Ishikawa (cell line): ENCODE measurements around the gene CCSER1.

Experiments
- CEBPB ChIP-seq: IDR thresholded peaks from 2 replicates; pipeline ENCODE4 v1.6.1; 2012
- CREB1 ChIP-seq: IDR thresholded peaks from 2 replicates; pipeline ENCODE4 v1.6.1; 2012; ENCODE audit warnings: low read depth
- EGR1 ChIP-seq: IDR thresholded peaks from 2 replicates; pipeline ENCODE4 v1.6.1; 2012
- EP300 ChIP-seq: IDR thresholded peaks from 2 replicates; pipeline ENCODE4 v1.6.1; 2012; ENCODE audit warnings: borderline replicate concordance
- FOXM1 ChIP-seq: IDR thresholded peaks from 2 replicates; pipeline ENCODE4 v1.6.1; 2012; ENCODE audit warnings: low read depth, borderline replicate concordance
- MAX ChIP-seq: IDR thresholded peaks from 2 replicates; pipeline ENCODE4 v1.6.1; 2012
- NFIC ChIP-seq: IDR thresholded peaks from 2 replicates; pipeline ENCODE4 v1.6.1; 2012
- RAD21 ChIP-seq: IDR thresholded peaks from 2 replicates; pipeline ENCODE4 v1.6.1; 2012; ENCODE audit warnings: low read depth
- REST ChIP-seq: IDR thresholded peaks from 2 replicates; pipeline ENCODE4 v1.6.1; 2012; ENCODE audit warnings: low read depth, mild to moderate bottlenecking
- TAF1 ChIP-seq: IDR thresholded peaks from 2 replicates; pipeline ENCODE4 v1.6.1; 2012; ENCODE audit warnings: low read depth, mild to moderate bottlenecking
- TCF12 ChIP-seq: IDR thresholded peaks from 2 replicates; pipeline ENCODE4 v1.6.1; 2012; ENCODE audit warnings: low read depth
- TEAD4 ChIP-seq: IDR thresholded peaks from 2 replicates; pipeline ENCODE4 v1.6.1; 2012
- USF1 ChIP-seq: IDR thresholded peaks from 2 replicates; pipeline ENCODE4 v1.6.1; 2012
- YY1 ChIP-seq: IDR thresholded peaks from 2 replicates; pipeline ENCODE4 v1.6.1; 2012; ENCODE audit warnings: low read depth
- ZBTB7A ChIP-seq: IDR thresholded peaks from 2 replicates; pipeline ENCODE4 v1.6.1; 2012; ENCODE audit warnings: low read depth

The CCSER1 gene

GRCh38 chr4:91065117-91065516 lies 937.9 kb downstream of the CCSER1 start:
- TF ChIP-seq ZBTB7A (no peak), EP300 (no peak), CEBPB (peak; percentile 57; the same call in 1 of the 2 replicates), NFIC (no peak), RAD21 (no peak), TEAD4 (no peak), FOXM1 (no peak)

DNA sequence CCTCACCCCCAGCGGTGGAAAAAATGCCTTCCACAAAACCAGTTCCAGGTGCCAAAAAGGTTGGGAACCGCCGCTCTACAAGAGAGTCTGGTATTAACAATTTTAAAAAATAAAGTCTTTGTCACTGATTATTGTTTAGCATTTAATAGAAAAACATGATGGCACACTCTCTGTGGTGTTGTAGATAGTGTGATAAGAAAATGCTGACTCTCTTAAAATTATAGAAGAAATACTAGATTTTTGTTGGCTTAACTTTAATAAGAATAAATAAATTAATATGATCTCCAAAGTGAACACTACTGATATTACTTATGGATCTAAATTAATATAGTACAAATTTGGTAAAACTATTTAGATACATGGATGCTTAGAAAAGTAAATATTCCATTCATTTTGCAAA lies 943.5 kb downstream of the CCSER1 start:
- TF ChIP-seq CEBPB = no peak
- no peak for TF ChIP-seq YY1

GRCh38 chr4:91076147-91076546 lies 949.0 kb downstream of the CCSER1 start:
- no peak for TF ChIP-seq FOXM1
- TF ChIP-seq USF1 = no peak
- TF ChIP-seq RAD21 = no peak
- TF ChIP-seq REST = no peak
- TF ChIP-seq CREB1 = no peak
- no peak for TF ChIP-seq CEBPB
- no peak for TF ChIP-seq MAX
- TF ChIP-seq TCF12 = no peak
- no peak for TF ChIP-seq EGR1
- no peak for TF ChIP-seq TAF1
- TF ChIP-seq ZBTB7A = no peak
- no peak for TF ChIP-seq NFIC
- TF ChIP-seq TEAD4 = no peak

DNA sequence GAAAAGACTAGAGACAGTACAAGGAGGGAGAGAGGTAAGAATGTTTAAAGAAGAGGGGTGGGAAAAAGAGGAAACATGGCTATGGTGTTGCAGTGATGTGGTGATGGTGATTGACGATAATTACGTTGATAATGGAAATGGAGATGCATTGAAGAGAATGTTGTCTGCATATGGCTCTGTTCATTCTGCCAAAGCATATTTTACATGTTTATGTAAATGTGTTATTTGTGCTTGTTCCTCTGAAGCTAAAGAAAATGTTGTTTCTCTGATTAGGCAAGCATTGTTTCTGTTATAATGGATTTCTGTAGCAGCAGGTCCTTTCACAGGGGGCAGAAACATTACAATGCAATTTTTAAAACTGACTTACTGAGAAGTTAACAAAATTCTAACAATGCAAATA lies 958.8 kb downstream of the CCSER1 start:
- no peak for TF ChIP-seq TEAD4
- TF ChIP-seq NFIC = no peak
- TF ChIP-seq MAX = no peak
- no peak for TF ChIP-seq CREB1
- no peak for TF ChIP-seq REST
- no peak for TF ChIP-seq RAD21

DNA sequence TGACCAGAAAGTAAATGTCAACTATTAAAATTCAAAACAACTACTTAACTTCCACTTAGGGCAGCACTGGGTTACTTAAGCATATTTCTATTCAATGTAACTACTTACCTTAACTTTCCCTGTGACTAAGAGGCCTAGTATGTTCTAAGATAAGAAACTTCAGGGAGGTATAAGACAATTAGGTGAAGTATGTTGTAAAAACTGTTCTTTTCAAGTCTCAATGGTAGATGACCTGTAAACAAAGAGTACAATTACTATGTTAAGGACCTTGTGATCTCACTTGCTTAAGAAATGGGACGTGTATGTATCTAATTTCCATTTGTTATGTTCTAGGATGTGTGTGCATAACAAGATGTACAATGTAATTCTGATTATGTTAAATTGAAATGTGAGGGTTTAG lies 960.5 kb downstream of the CCSER1 start:
- no peak for TF ChIP-seq ZBTB7A
- no peak for TF ChIP-seq CREB1
- TF ChIP-seq NFIC = no peak
- TF ChIP-seq EGR1 = no peak
- no peak for TF ChIP-seq TEAD4
- TF ChIP-seq TAF1 = no peak
- no peak for TF ChIP-seq CEBPB

GRCh38 chr4:91089178-91089577 lies 962.0 kb downstream of the CCSER1 start:
- TF ChIP-seq CREB1 (no peak), ZBTB7A (no peak), TAF1 (no peak), EP300 (no peak), CEBPB (no peak), REST (no peak), RAD21 (no peak), FOXM1 (no peak), EGR1 (no peak), YY1 (no peak), NFIC (no peak), USF1 (no peak), TEAD4 (no peak), TCF12 (no peak), MAX (no peak)
